Mesendoderm (in vitro differentiated cells): ENCODE results near the gene DLG3.

Experiments used
- DNase-seq: peaks from one replicate; pipeline ENCODE4 v3.0.0; 2013
- H2AK5ac ChIP-seq: 2 replicates; pipeline ENCODE4 v1.6.1; 2013; ENCODE audit warnings: low read length, inconsistent platforms
- H2BK120ac ChIP-seq: 2 replicates; pipeline ENCODE4 v1.6.1; 2013; ENCODE audit warnings: low read depth, mild to moderate bottlenecking, low read length, moderate library complexity, mixed read lengths
- H2BK15ac ChIP-seq: replicated peaks from 2 replicates; pipeline ENCODE4 v1.6.1; 2013; ENCODE audit warnings: low read depth, mild to moderate bottlenecking, moderate library complexity
- H2BK5ac ChIP-seq: 2 replicates; pipeline ENCODE4 v1.6.1; 2013; ENCODE audit warnings: low read length, inconsistent platforms
- H3K18ac ChIP-seq: 2 replicates; pipeline ENCODE4 v1.6.1; 2013; ENCODE audit warnings: mild to moderate bottlenecking, low read length, mixed read lengths
- H3K23ac ChIP-seq: one replicate; pipeline ENCODE4 v1.6.1; 2013; ENCODE audit warnings: low read length
- H3K27ac ChIP-seq: 2 replicates; pipeline ENCODE4 v1.5.1; 2013; ENCODE audit warnings: low read depth, mild to moderate bottlenecking, inconsistent platforms, low read length, moderate library complexity
- H3K27me3 ChIP-seq: 2 replicates; pipeline ENCODE4 v1.6.1; 2013; ENCODE audit warnings: low read length, control low read depth, mild to moderate bottlenecking, inconsistent platforms; ENCODE audit not compliant: insufficient read depth, poor library complexity
- H3K36me3 ChIP-seq: 2 replicates; pipeline ENCODE4 v1.6.1; 2013; ENCODE audit warnings: low read length, inconsistent platforms; ENCODE audit not compliant: control insufficient read depth, insufficient read depth
- H3K4ac ChIP-seq: one replicate; pipeline ENCODE4 v1.6.1; 2013; ENCODE audit warnings: low read depth, mild to moderate bottlenecking, low read length, moderate library complexity
- H3K4me1 ChIP-seq: 2 replicates; pipeline ENCODE4 v1.6.1; 2013; ENCODE audit warnings: low read depth, low read length, inconsistent platforms; ENCODE audit not compliant: control insufficient read depth
- H3K4me2 ChIP-seq: 2 replicates; pipeline ENCODE4 v1.6.1; 2013; ENCODE audit warnings: low read length
- H3K4me3 ChIP-seq: 2 replicates; pipeline ENCODE4 v1.5.1; 2013; ENCODE audit warnings: mild to moderate bottlenecking, low read length
- H3K56ac ChIP-seq: one replicate; pipeline ENCODE4 v1.6.1; 2013; ENCODE audit warnings: low read length
- H3K79me1 ChIP-seq: 2 replicates; pipeline ENCODE4 v1.6.1; 2013; ENCODE audit warnings: low read length, inconsistent platforms
- H3K79me2 ChIP-seq: 2 replicates; pipeline ENCODE4 v1.6.1; 2013; ENCODE audit warnings: mild to moderate bottlenecking, low read length; ENCODE audit not compliant: control insufficient read depth, insufficient read depth
- H3K9ac ChIP-seq: 2 replicates; pipeline ENCODE4 v1.6.1; 2013; ENCODE audit warnings: low read length, inconsistent platforms
- H4K5ac ChIP-seq: one replicate; pipeline ENCODE4 v1.6.1; 2013; ENCODE audit warnings: low read length
- H4K8ac ChIP-seq: one replicate; pipeline ENCODE4 v1.6.1; 2013; ENCODE audit warnings: low read depth, mild to moderate bottlenecking, control low read depth, low read length, moderate library complexity
- WGBS: extraction: QIAGEN DNeasy Blood & Tissue Kit; methylation state at CpG from one replicate; pipeline ENCODE4 v1.1.7; 2013; ENCODE audit warnings: low lambda C conversion rate, missing lambda C conversion rate; ENCODE audit not compliant: insufficient coverage; ENCODE audit errors: extremely low coverage; 5-methylcytosine and 5-hydroxymethylcytosine counted together

Gene DLG3

GRCh38 chrX:70488856-70489255 lies 44.2 kb downstream of the DLG3 start:
- Histone ChIP-seq H2BK5ac (no peak overlapping the region), H3K27ac (no peak overlapping the region), H2BK120ac (no peak overlapping the region), H2BK15ac (no peak overlapping the region), H3K4me2 (no peak overlapping the region), H2AK5ac (no peak overlapping the region), H3K79me1 (no peaks in the 10 kb centered on the region), H3K4me1 (no peaks in the 10 kb centered on the region), H4K5ac (no peak overlapping the region), H3K27me3 (no peaks in the 10 kb centered on the region), H3K9ac (no peak overlapping the region), H3K4ac (no peak overlapping the region), H3K36me3 (peaks cover 3% of the 10 kb centered on the region), H3K4me3 (no peak overlapping the region), H3K18ac (no peak overlapping the region), H3K23ac (no peak overlapping the region), H4K8ac (no peak overlapping the region), H3K79me2 (no peaks in the 10 kb centered on the region), H3K56ac (no peak overlapping the region)
- no CpG with 5 or more reads among the region's 2 CpGs for WGBS
- no peak for DNase-seq

GRCh38 chrX:70494441-70494840 lies 49.8 kb downstream of the DLG3 start:
- H3K27ac ChIP-seq, result no peak overlapping the region
- H3K9ac ChIP-seq, result no peak overlapping the region
- H3K23ac ChIP-seq, result no peak overlapping the region
- H3K56ac ChIP-seq, result no peak overlapping the region
- H3K79me2 ChIP-seq, result no peaks in the 10 kb centered on the region
- no peak overlapping the region for H3K18ac ChIP-seq
- H2AK5ac ChIP-seq, result no peak overlapping the region
- H3K4me2 ChIP-seq, result no peak overlapping the region
- no peak for DNase-seq
- H2BK15ac ChIP-seq, result no peak overlapping the region
- H3K27me3 ChIP-seq, result no peaks in the 10 kb centered on the region
- WGBS, result no CpG with 5 or more reads among the region's 4 CpGs
- no peaks in the 10 kb centered on the region for H3K79me1 ChIP-seq
- no peak overlapping the region for H4K8ac ChIP-seq
- no peak overlapping the region for H3K4ac ChIP-seq
- no peak overlapping the region for H2BK120ac ChIP-seq
- H4K5ac ChIP-seq, result no peak overlapping the region
- no peak overlapping the region for H2BK5ac ChIP-seq
- peaks cover 3% of the 10 kb centered on the region for H3K36me3 ChIP-seq
- no peak overlapping the region for H3K4me3 ChIP-seq
- H3K4me1 ChIP-seq, result no peaks in the 10 kb centered on the region

- peaks cover 3% of the 10 kb centered on the region for H3K36me3 ChIP-seq
- no CpG with 5 or more reads among the region's 5 CpGs for WGBS
These were observed 51.9 kb downstream of the DLG3 start for GRCh38 chrX:70496491-70496890.

GRCh38 chrX:70497026-70497425 lies 52.4 kb downstream of the DLG3 start:
- no peak for DNase-seq
- Histone ChIP-seq H4K5ac (no peak overlapping the region), H3K27me3 (no peaks in the 10 kb centered on the region), H2BK120ac (no peak overlapping the region), H4K8ac (no peak overlapping the region), H3K4me2 (no peak overlapping the region), H2BK5ac (no peak overlapping the region), H3K27ac (no peak overlapping the region), H2AK5ac (no peak overlapping the region), H2BK15ac (no peak overlapping the region), H3K23ac (no peak overlapping the region), H3K4me3 (no peak overlapping the region), H3K9ac (no peak overlapping the region), H3K79me2 (no peaks in the 10 kb centered on the region), H3K4me1 (no peaks in the 10 kb centered on the region), H3K36me3 (peaks cover 3% of the 10 kb centered on the region), H3K18ac (no peak overlapping the region), H3K4ac (no peak overlapping the region), H3K56ac (no peak overlapping the region), H3K79me1 (no peaks in the 10 kb centered on the region)
- no CpG with 5 or more reads among the region's 3 CpGs for WGBS

More at GRCh38 chrX:70496491-70496890, 51.9 kb downstream of the DLG3 start:
- no peak overlapping the region for H2BK120ac ChIP-seq
- H3K4me1 ChIP-seq, result no peaks in the 10 kb centered on the region
- no peak overlapping the region for H2BK5ac ChIP-seq
- no peak overlapping the region for H2BK15ac ChIP-seq
- no peak overlapping the region for H4K5ac ChIP-seq
- no peak overlapping the region for H3K4ac ChIP-seq
- H3K79me1 ChIP-seq, result no peaks in the 10 kb centered on the region
- no peak overlapping the region for H3K4me3 ChIP-seq
- H3K27ac ChIP-seq, result no peak overlapping the region
- H2AK5ac ChIP-seq, result no peak overlapping the region
- H3K27me3 ChIP-seq, result no peaks in the 10 kb centered on the region
- no peak overlapping the region for H4K8ac ChIP-seq
- no peak overlapping the region for H3K9ac ChIP-seq
- no peak for DNase-seq
- H3K79me2 ChIP-seq, result no peaks in the 10 kb centered on the region
- no peak overlapping the region for H3K23ac ChIP-seq
- no peak overlapping the region for H3K18ac ChIP-seq
- no peak overlapping the region for H3K56ac ChIP-seq
- H3K4me2 ChIP-seq, result no peak overlapping the region

GRCh38 chrX:70498129-70498528 lies 53.5 kb downstream of the DLG3 start:
- Histone ChIP-seq H3K4ac (no peak overlapping the region), H4K8ac (no peak overlapping the region), H2BK120ac (no peak overlapping the region), H3K27me3 (no peaks in the 10 kb centered on the region), H2AK5ac (no peak overlapping the region), H3K4me3 (no peak overlapping the region), H3K18ac (no peak overlapping the region), H3K36me3 (peaks cover 3% of the 10 kb centered on the region), H3K56ac (no peak overlapping the region), H3K4me1 (no peaks in the 10 kb centered on the region), H3K79me2 (no peaks in the 10 kb centered on the region), H3K4me2 (no peak overlapping the region), H2BK5ac (no peak overlapping the region), H2BK15ac (no peak overlapping the region), H4K5ac (no peak overlapping the region), H3K79me1 (no peaks in the 10 kb centered on the region), H3K23ac (no peak overlapping the region), H3K27ac (no peak overlapping the region), H3K9ac (no peak overlapping the region)
- no CpG with 5 or more reads among the region's 2 CpGs for WGBS
- DNase-seq, result no peak

GRCh38 chrX:70500826-70501225 lies 56.2 kb downstream of the DLG3 start:
- H4K8ac ChIP-seq, result no peak overlapping the region
- H4K5ac ChIP-seq, result no peak overlapping the region
- no peaks in the 10 kb centered on the region for H3K27me3 ChIP-seq
- no peak overlapping the region for H3K9ac ChIP-seq
- H3K18ac ChIP-seq, result no peak overlapping the region
- no peak overlapping the region for H2BK15ac ChIP-seq
- DNase-seq, result no peak
- H3K4ac ChIP-seq, result no peak overlapping the region
- H3K4me3 ChIP-seq, result no peak overlapping the region
- no CpG with 5 or more reads among the region's 4 CpGs for WGBS
- peaks cover 3% of the 10 kb centered on the region for H3K36me3 ChIP-seq
- no peaks in the 10 kb centered on the region for H3K79me2 ChIP-seq
- H3K79me1 ChIP-seq, result no peaks in the 10 kb centered on the region
- H2BK120ac ChIP-seq, result no peak overlapping the region
- H3K4me2 ChIP-seq, result no peak overlapping the region
- H3K4me1 ChIP-seq, result no peaks in the 10 kb centered on the region
- H3K27ac ChIP-seq, result no peak overlapping the region
- no peak overlapping the region for H2AK5ac ChIP-seq
- no peak overlapping the region for H2BK5ac ChIP-seq
- H3K56ac ChIP-seq, result no peak overlapping the region
- H3K23ac ChIP-seq, result no peak overlapping the region
